HG03460 (cell line): ENCODE data around the gene TMEM201.

Experiments
- ATAC-seq: cut with Tn5 transposase; IDR thresholded peaks from one replicate; pipeline ENCODE4 v1.9.1; 2021; ENCODE audit not compliant: unreplicated experiment

Gene TMEM201

DNA sequence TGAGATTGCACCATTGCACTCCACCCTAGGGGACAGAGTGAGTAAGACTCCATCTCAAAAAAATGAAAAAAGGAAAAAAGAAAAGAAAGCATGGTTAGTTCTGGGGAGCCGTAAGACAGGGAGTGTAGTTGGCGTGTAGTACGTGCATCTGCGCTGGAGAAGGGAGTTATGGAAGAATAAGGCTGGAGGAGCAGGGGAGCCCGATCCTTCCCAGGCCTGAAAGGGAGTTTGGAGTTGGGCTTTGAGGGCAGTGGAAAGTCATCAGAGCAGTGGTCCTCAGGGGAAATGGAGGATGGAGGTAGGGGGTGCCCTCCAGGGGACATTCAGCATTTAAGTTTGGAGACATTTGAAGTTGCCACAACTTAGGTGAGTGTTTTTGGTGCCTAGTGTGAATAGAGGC is 11.3 kb upstream of the TMEM201 start:
- ATAC-seq, result no peak

GRCh38 chr1:9580942-9581341 is 7.8 kb upstream of the TMEM201 start:
- ATAC-seq, result no peak

- no peak for ATAC-seq
Measured at GRCh38 chr1:9586147-9586766, 2.5 kb upstream of the TMEM201 start.

DNA sequence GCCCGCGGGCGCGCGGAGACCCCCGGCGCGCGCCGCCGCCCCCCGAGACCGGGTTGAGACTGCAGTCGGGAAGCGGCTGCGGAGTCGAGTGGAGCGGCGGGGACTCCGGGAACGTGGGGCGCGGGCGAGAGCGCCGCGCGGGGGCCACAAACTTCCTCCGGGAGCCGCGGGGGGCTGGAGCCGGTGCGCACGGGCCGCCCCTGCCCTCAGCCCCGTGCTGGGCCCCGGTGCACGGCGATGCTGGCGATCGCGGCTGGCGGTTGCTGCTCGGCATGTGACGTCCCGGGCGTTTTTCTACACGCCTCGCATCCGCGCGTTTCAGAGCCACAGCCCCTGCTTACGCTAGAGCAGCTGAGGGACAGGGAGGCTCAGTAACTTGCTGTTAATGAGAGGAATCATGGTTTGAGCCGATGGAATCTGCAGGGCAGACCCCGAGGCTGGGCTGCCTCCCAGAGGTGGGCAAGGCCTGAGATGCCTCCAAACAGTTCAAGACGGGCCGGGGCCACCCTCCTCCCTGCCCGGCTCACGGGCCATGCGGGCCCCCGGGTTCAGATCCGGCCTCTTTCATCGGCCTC is 520 bp downstream of the TMEM201 start:
- ATAC-seq, result peak; percentile 19

- no peak for ATAC-seq
Measured at GRCh38 chr1:9589719-9590157, 1.0 kb downstream of the TMEM201 start.

DNA sequence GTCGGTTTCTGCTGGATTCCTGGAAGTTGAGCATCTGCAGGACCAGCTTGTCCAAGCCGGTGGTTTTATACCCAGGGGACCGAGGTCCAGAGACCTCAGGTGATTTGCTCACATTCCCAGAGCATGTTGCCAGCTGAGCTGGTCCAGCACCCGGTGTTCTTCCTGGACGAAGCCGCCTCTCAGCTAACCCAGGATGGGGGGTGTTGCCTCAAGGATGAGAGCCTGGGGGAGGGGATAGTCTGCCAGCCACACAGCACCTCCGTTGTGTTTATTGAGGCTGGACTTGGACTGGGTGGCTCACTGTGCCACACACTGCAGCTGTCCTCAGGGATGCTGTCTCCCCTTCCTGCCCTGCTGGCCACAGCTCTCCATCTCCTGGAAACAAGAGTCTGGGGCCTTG is 1.5 kb downstream of the TMEM201 start:
- ATAC-seq, result no peak

DNA sequence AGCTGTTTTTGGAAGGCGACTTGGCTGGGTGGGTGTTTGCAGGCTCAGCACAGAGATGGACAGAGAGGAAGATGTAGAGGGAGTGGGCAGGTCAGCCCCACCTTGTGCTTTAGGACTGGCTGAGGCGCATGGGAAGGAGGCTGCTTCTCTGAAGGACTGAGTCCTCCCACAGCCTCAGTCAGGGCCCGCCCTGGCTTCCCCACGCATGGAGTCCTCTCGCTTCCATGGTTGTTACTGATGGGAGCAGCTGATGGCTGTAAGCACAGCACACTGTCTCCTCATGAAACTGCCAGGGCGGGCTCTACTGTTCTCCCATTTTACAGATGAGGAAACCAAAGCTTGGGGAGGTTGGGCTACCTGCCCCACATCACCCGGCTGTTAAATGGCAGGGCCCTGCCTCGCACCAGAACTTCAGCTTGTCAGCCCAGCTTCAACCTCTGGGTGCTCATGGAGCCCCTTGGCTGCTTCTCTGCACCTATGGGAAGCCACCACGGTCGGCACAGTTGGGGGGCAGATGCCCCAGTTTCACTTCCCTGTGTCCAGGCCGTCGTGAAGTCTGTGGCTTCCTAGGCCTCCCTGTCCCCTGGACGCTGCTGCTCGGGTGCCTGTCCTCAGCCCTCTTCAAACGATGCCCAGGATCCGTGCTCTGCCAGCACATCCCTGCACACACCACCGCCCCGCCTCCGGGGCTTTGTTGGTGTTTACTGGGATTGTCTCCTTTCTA is 2.4 kb downstream of the TMEM201 start:
- ATAC-seq, result no peak

DNA sequence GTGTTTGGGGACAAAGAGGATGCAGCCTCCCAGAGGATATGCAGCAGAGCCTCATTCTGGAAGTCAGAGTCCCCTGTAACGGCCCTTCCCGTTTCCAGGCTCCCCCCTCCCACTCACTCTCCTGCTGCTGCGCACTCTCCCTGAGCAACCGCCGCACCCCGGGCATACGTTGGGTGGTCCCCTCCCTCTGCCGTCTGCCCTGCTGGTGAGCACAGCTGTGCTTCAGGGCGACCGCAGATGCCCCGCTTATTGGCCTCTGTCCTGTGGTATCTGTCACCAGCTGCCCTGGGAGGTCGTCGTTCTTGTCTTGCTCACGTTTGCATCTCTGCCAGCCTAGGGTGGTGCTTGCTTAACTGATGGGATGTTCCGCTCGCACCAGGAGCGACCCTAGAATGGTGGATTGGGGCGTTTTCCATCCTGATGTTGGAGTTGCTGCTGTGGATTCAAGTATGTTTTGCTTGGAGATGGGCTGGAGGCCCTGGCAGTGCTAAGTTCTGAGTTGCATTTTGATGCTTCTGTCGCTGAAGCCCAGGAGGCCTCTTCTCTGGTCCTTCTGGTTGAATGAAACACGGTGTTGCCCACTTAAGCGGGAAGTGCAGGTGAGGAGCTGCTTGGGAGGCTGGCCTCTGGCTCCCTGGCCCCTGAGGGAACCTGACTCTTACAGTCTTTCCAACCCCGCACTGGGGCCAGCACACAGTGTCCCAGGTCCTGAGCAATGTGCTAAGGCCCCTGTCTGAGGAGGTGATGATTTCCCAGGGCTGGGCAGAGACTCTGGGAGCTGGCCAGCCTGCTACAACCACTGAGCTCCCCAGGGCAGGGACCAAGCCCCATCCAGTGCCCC is 3.2 kb downstream of the TMEM201 start:
- ATAC-seq, result no peak

DNA sequence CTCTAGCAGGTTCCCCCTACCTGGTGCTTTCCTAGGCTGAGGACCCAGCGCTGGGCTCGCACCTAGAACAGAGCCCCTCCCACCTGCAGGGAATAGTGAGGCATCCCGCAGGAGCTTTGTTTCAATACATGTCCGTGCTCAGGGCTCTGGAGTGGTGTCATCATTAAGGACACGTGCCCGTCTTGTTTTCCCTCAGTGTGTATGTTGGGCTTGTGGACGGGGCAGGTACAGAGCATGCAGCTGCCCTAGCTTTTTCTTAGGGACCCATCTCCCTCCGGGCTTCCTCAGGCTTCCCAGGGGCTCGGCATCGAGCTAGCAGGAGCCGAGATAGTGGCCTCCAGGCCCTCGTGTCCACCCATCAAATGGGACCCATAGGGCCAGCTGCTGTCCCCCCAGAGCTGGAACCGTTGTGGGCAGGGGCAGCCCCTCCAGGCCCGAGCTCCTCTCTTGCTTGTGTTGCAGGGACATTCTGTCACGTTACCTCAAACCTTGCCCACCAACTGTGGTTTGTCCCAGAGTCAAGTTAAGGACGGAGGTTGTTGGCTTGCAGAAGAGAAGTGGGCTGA is 3.9 kb downstream of the TMEM201 start:
- ATAC-seq, result no peak

GRCh38 chr1:9593147-9593491 is 4.4 kb downstream of the TMEM201 start:
- no peak for ATAC-seq

- no peak for ATAC-seq
Measured at GRCh38 chr1:9593492-9594465, 5.1 kb downstream of the TMEM201 start.

DNA sequence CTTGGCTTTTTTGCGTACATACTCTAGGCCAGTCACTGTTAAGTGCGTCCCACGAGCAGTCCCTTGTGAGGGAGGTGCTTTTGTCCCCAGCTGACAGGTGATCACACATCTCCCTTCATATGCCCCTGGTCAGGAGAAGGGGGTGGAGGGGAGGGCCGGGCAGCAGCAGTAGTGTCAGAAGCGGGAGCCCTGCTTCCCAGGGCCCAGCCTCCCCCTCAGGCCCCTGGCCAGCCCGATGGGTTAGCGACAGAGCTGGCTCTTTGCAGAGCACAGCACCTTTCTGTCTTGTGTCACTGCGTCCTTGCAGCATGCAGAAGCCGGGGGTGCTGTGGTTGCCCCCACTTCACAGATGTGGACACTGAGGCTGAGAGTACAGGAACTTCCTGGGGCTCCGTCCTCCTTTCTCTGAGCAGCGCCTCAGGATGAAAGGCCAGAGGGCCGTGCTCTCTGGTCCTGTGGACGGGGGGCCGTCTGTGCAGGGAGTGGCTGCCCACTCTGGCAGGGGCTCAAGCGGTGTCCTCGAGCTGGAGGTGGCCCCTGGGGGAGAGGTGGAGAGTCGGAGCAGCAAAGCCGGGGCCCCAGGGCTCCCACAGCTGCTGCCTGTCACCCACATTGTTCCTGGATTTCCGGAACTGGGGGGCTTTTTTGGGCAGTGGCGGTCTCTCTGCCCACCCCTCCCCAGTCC is 5.9 kb downstream of the TMEM201 start:
- ATAC-seq, result no peak

- ATAC-seq, result no peak
Measured at GRCh38 chr1:9595156-9595967, 6.7 kb downstream of the TMEM201 start.

DNA sequence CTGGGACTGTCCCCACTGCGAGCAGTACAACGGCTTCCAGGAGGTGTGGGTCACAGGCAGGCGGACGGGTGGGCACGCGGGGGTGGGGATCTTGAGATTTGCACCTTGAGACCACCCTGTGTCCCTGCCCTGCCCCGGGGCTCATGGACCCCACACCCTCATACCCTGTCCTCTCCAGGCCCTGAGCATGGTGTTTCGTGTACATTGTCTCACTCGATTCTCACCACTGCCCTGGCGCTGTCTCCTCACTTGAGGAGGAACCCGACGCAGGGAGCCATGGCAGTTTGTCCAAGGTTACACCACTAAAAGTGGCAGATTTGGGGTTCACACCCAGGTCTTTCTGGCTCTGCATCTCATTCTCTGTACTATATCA is 7.2 kb downstream of the TMEM201 start:
- ATAC-seq, result no peak

- no peak for ATAC-seq
Measured at GRCh38 chr1:9596415-9597123, 7.9 kb downstream of the TMEM201 start.

GRCh38 chr1:9597361-9598315 is 8.9 kb downstream of the TMEM201 start:
- no peak for ATAC-seq

DNA sequence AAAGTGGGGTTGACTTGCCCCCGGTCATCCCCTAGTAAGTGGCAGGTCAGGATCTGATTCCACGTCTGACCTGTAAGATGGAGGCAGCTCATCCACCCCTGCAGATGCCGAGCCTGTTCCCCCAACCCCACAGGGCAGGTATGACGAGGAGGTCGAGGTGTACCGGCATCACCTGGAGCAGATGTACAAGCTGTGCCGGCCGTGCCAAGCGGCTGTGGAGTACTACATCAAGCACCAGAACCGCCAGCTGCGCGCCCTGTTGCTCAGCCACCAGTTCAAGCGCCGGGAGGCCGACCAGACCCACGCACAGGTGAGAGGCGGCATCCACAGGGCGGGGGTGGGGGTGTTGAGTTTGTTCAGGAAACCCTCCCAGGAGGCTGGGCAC is 9.6 kb downstream of the TMEM201 start:
- ATAC-seq, result no peak
